ENCODE measurements around the gene GPR176.

Gene GPR176

GRCh38 chr15:39934397-39935071 lies 14.5 kb upstream of the GPR176 start:
- DNase-seq = no peak

GRCh38 chr15:39931615-39932014 lies 11.5 kb upstream of the GPR176 start:
- Histone ChIP-seq H3K36me3 (no peaks in the 10 kb centered on the region), H3K9me3 (no peaks in the 10 kb centered on the region), H3K27me3 (no peaks in the 10 kb centered on the region), H3K4me1 (no peaks in the 10 kb centered on the region), H3K4me3 (ENCODE audit: low read depth, low read length) (no peak overlapping the region)
- DNase-seq = no peak
- no peak for TF ChIP-seq CTCF (IDR thresholded peaks at IDR 0.05; ENCODE audit: low read depth, low read length)

More at GRCh38 chr15:39934397-39935071, 14.5 kb upstream of the GPR176 start:
- TF ChIP-seq CTCF (IDR thresholded peaks at IDR 0.05; ENCODE audit: low read depth, low read length) = no peak
- Histone ChIP-seq H3K27me3 (no peaks in the 10 kb centered on the region), H3K4me1 (no peaks in the 10 kb centered on the region), H3K9me3 (no peaks in the 10 kb centered on the region), H3K4me3 (ENCODE audit: low read depth, low read length) (peak overlapping the region; percentile 81), H3K36me3 (no peaks in the 10 kb centered on the region)

- Histone ChIP-seq H3K36me3 (no peaks in the 10 kb centered on the region), H3K9me3 (no peaks in the 10 kb centered on the region), H3K4me1 (peaks cover 3% of the 10 kb centered on the region; the same call in 1 of the 2 replicates), H3K4me3 (ENCODE audit: low read depth, low read length) (no peak overlapping the region), H3K27me3 (no peaks in the 10 kb centered on the region)
- no peak for TF ChIP-seq CTCF (IDR thresholded peaks at IDR 0.05; ENCODE audit: low read depth, low read length)
- DNase-seq = no peak
Measured at GRCh38 chr15:39926526-39926925, 6.5 kb upstream of the GPR176 start.

DNA sequence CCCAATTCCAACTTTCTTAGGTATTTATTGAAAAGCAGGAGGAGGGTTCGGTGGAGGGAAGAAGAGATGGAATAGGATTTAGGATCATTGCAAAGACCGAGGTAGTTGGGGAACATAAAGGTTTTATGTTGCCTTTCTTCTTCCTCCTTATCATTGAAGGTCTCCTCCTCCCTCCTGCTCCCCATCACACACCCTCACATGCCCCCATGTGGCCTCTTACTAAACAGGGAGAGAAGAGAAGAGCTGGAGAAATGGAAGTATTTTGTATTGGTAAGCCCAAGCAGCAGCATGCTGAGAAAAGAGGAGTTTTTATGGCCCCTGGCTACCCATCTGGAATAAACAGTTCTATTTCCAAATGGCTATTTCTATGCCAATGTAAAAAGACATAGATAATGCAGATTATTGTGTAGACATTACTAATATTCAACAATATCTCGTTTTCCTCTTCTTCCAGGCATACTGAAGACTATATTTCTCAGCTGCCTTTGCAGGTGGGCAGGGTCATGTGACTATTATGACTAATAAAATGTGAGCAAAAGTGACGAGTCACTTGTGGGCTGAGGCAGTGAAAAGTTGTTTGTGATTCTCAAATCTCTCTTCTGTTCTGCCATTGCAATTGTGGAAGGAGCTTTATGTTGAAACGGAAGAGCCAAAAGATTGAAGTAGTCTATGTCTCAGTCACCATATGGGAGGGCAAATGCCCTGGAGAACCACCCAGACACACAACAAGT lies 5.2 kb upstream of the GPR176 start:
- peaks cover 7% of the 10 kb centered on the region; the same call in 1 of the 2 replicates for H3K4me1 ChIP-seq
- H3K27me3 ChIP-seq = peaks cover 3% of the 10 kb centered on the region
- TF ChIP-seq CTCF (IDR thresholded peaks at IDR 0.05; ENCODE audit: low read depth, low read length) = peak; percentile 21; the same call in 1 of the 2 replicates
- no peaks in the 10 kb centered on the region for H3K36me3 ChIP-seq
- no peak overlapping the region for H3K4me3 ChIP-seq (ENCODE audit: low read depth, low read length)
- DNase-seq = no peak
- no peaks in the 10 kb centered on the region for H3K9me3 ChIP-seq

- Histone ChIP-seq H3K27me3 (peaks cover 11% of the 10 kb centered on the region), H3K4me3 (ENCODE audit: low read depth, low read length) (no peak overlapping the region), H3K9me3 (no peaks in the 10 kb centered on the region), H3K36me3 (no peaks in the 10 kb centered on the region), H3K4me1 (peaks cover 7% of the 10 kb centered on the region; the same call in 1 of the 2 replicates)
- DNase-seq = no peak
- TF ChIP-seq CTCF (IDR thresholded peaks at IDR 0.05; ENCODE audit: low read depth, low read length) = no peak
Measured at GRCh38 chr15:39924437-39924836, 4.4 kb upstream of the GPR176 start.
